Upper lobe of left lung (tissue), 4 donors: ENCODE measurements around the gene EFCAB10.

Experiments used
- POLR2A ChIP-seq, 4 donors: fragments of 450-650 bp; IDR thresholded peaks; one replicate each; pipeline ENCODE4 v1.5.1; 2016 to 2017; ENCODE audit warnings: antibody characterized with exemption in 4 of 4, mild to moderate bottlenecking in 2 of 4
- POLR2AphosphoS5 ChIP-seq, 2 donors: sonication (generic); formaldehyde crosslinking; IDR thresholded peaks; one replicate each; pipeline ENCODE4 v1.5.1; 2017; ENCODE audit warnings: antibody characterized with exemption in 2 of 2
- TF ChIP-seq, protein P1 (sequence below), 6 experiments: fragments of 450-650 bp in 4 of 6; fragments of 200-600 bp in 2 of 6; sonication (generic) in 2 of 6; IDR thresholded peaks; one replicate each; pipeline ENCODE4 v1.5.1; 2016 to 2019; ENCODE audit warnings: antibody characterized with exemption in 6 of 6

DNA sequence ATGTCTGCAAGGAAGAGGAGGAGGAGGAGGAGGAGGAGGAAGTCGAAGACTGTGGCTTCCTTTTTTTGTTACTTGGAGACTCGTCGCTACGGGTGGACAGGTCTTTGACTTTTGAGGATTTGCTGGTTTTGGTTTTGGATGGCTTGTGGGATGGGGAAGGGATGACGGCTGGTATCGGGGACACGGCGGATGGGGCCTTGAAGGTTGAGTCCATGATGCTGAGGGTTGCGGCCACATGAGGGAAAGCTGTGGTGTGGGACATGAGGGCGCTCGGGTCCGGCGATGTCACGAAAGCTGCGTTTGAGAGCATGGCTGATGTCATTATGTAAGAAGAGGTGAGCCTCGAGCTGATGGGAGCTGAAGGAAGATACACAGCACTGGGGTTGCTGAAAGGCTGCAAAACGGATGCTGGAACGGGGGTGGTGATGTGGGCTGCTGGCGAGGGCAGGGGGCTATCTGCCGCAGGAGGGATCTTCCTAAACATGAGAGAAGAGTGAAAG is 33.1 kb upstream of the EFCAB10 start:
- TF ChIP-seq, protein P1, sequence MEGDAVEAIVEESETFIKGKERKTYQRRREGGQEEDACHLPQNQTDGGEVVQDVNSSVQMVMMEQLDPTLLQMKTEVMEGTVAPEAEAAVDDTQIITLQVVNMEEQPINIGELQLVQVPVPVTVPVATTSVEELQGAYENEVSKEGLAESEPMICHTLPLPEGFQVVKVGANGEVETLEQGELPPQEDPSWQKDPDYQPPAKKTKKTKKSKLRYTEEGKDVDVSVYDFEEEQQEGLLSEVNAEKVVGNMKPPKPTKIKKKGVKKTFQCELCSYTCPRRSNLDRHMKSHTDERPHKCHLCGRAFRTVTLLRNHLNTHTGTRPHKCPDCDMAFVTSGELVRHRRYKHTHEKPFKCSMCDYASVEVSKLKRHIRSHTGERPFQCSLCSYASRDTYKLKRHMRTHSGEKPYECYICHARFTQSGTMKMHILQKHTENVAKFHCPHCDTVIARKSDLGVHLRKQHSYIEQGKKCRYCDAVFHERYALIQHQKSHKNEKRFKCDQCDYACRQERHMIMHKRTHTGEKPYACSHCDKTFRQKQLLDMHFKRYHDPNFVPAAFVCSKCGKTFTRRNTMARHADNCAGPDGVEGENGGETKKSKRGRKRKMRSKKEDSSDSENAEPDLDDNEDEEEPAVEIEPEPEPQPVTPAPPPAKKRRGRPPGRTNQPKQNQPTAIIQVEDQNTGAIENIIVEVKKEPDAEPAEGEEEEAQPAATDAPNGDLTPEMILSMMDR (IDR thresholded peaks at IDR 0.05): no peak
- no peak for TF ChIP-seq POLR2A (IDR thresholded peaks at IDR 0.05)
- no peak for TF ChIP-seq POLR2AphosphoS5 (IDR thresholded peaks at IDR 0.05)
